Smooth muscle cell (in vitro differentiated cells): ENCODE measurements around the gene SLC11A1. TPM values are rescaled to one million over a fixed set of nuclear protein-coding genes. Genes with fewer than 3 reads are reported as not detected.

Experiments used
- DNase-seq: peaks from one replicate; lab custom pipeline; 2025; ENCODE audit not compliant: unreplicated experiment; lab: John Stamatoyannopoulos, UW
- H2AFZ ChIP-seq: fragments of 200-600 bp; sonication (generic); 2 replicates; pipeline ENCODE4 v1.6.0; 2016; ENCODE audit warnings: antibody characterized with exemption, low read depth, mild to moderate bottlenecking
- H3F3A ChIP-seq: fragments of 200-600 bp; sonication (generic); 2 replicates; pipeline ENCODE4 v1.6.0; 2017; ENCODE audit warnings: antibody characterized with exemption, low read depth
- H3K27ac ChIP-seq: fragments of 200-600 bp; sonication (generic); 2 replicates; pipeline ENCODE4 v1.5.1; 2016; ENCODE audit warnings: low read depth, mild to moderate bottlenecking
- H3K27me3 ChIP-seq: fragments of 200-600 bp; sonication (generic); 2 replicates; pipeline ENCODE4 v1.6.1; 2016; ENCODE audit warnings: low read depth, mild to moderate bottlenecking
- H3K36me3 ChIP-seq: fragments of 200-600 bp; sonication (generic); 2 replicates; pipeline ENCODE4 v1.5.1; 2016; ENCODE audit warnings: low read depth
- H3K4me1 ChIP-seq: fragments of 200-600 bp; sonication (generic); 2 replicates; pipeline ENCODE4 v1.5.1; 2016; ENCODE audit warnings: low read depth
- H3K4me2 ChIP-seq: fragments of 200-600 bp; sonication (generic); 2 replicates; pipeline ENCODE4 v1.6.0; 2016; ENCODE audit warnings: mild to moderate bottlenecking
- H3K4me3 ChIP-seq: fragments of 200-600 bp; sonication (generic); 2 replicates; pipeline ENCODE4 v1.5.1; 2016; ENCODE audit warnings: mild to moderate bottlenecking
- H3K79me2 ChIP-seq: fragments of 200-600 bp; sonication (generic); 2 replicates; pipeline ENCODE4 v1.6.0; 2016; ENCODE audit warnings: low read depth, mild to moderate bottlenecking
- H3K9ac ChIP-seq: fragments of 200-600 bp; sonication (generic); 2 replicates; pipeline ENCODE4 v1.6.0; 2016; ENCODE audit warnings: low read depth
- H3K9me3 ChIP-seq: fragments of 200-600 bp; sonication (generic); replicated peaks from 2 replicates; pipeline ENCODE4 v1.5.1; 2016; ENCODE audit warnings: low read depth
- H4K20me1 ChIP-seq: fragments of 200-600 bp; sonication (generic); 2 replicates; pipeline ENCODE4 v1.6.0; 2016; ENCODE audit warnings: low read depth
- WGBS: methylation state at CpG from one replicate; pipeline ENCODE4 v1.1.7; 2016; ENCODE audit warnings: low lambda C conversion rate; 5-methylcytosine and 5-hydroxymethylcytosine counted together
- polyA plus RNA-seq: library from polyadenylated mRNA; unstranded; fragments of >200 nt; fragmentation: Nextera tagmentation; extraction: Ambion mirVana; gene quantifications from 2 replicates; pipeline ENCODE4 v1.2.1, GENCODE V29; 2016
- total RNA-seq: library from RNA; depleted of rRNA; stranded (reverse); fragments of >200 nt; gene quantifications from 2 replicates; pipeline ENCODE4 v1.2.3, GENCODE V29; 2014
- TF ChIP-seq, protein P1 (sequence below): fragments of 200-600 bp; sonication (generic); IDR thresholded peaks from 2 replicates; pipeline ENCODE4 v1.5.1; 2017; ENCODE audit warnings: borderline replicate concordance, mild to moderate bottlenecking, antibody characterized with exemption; ENCODE audit not compliant: insufficient read depth, poor library complexity, severe bottlenecking

The SLC11A1 gene
- total and polyA plus RNA-seq, 2 experiments from 2014 or later: 0.31 to 0.38 TPM

DNA sequence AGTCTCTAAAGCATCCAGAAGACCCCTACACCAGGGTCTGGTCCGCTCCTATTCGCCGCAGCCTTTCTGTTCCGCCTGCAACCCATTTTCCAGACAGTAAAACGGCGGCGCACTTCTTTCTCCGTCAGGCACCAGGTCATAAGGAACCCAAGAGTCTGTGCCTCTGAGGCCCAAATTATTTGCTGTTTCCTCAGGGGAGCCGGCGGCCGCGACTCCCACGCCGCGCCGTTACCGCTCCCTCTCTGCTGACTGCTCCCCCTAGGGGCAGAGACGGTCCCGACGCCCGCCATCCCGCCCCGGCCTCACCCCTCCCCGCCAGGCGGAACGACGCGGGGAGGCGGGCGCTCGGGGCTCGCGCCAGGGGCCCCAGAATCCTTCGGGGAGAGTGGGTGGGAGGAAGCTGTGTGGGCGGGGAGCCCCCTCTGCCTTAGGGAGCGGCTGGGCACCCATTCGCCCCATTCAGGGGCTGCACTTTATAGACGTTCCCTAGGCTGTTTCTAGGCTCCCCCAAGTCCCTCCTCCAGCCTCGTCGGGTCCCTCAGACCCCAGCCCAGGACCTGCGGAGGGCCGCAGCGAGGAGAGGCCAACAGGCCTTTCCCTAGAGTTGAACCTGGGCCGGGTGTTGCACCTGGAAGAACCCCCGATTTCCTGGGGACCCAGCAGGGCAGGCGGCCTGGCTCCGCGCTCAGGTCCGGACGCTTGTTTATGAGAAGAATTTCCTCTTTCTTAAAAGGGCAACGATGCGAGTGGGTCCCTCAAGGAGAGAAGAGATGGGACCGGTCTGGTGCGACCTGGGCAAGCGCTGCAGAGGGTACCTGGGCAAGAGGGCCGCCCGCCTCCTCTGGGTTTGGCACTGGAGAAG is 14.0 kb downstream of the SLC11A1 start:
- peaks cover 24% of the 10 kb centered on the region for H3F3A ChIP-seq
- H3K4me3 ChIP-seq: peak overlapping the region; percentile 95
- H3K36me3 ChIP-seq: no peaks in the 10 kb centered on the region
- H3K4me2 ChIP-seq: peak overlapping the region; percentile 99
- peak overlapping the region; percentile 94 for H3K9ac ChIP-seq
- peaks cover 2% of the 10 kb centered on the region for H3K4me1 ChIP-seq
- H3K79me2 ChIP-seq: peaks cover 18% of the 10 kb centered on the region
- peak overlapping the region; percentile 98 for H3K27ac ChIP-seq
- H3K9me3 ChIP-seq: no peaks in the 10 kb centered on the region
- WGBS: 2% methylated on average over 37 of the region's 57 CpGs
- TF ChIP-seq, protein P1, sequence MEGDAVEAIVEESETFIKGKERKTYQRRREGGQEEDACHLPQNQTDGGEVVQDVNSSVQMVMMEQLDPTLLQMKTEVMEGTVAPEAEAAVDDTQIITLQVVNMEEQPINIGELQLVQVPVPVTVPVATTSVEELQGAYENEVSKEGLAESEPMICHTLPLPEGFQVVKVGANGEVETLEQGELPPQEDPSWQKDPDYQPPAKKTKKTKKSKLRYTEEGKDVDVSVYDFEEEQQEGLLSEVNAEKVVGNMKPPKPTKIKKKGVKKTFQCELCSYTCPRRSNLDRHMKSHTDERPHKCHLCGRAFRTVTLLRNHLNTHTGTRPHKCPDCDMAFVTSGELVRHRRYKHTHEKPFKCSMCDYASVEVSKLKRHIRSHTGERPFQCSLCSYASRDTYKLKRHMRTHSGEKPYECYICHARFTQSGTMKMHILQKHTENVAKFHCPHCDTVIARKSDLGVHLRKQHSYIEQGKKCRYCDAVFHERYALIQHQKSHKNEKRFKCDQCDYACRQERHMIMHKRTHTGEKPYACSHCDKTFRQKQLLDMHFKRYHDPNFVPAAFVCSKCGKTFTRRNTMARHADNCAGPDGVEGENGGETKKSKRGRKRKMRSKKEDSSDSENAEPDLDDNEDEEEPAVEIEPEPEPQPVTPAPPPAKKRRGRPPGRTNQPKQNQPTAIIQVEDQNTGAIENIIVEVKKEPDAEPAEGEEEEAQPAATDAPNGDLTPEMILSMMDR: peak; percentile 91
- peaks cover 5% of the 10 kb centered on the region for H4K20me1 ChIP-seq
- peak overlapping the region; percentile 99 for H2AFZ ChIP-seq
- peak; percentile 90 for DNase-seq
- no peaks in the 10 kb centered on the region for H3K27me3 ChIP-seq

DNA sequence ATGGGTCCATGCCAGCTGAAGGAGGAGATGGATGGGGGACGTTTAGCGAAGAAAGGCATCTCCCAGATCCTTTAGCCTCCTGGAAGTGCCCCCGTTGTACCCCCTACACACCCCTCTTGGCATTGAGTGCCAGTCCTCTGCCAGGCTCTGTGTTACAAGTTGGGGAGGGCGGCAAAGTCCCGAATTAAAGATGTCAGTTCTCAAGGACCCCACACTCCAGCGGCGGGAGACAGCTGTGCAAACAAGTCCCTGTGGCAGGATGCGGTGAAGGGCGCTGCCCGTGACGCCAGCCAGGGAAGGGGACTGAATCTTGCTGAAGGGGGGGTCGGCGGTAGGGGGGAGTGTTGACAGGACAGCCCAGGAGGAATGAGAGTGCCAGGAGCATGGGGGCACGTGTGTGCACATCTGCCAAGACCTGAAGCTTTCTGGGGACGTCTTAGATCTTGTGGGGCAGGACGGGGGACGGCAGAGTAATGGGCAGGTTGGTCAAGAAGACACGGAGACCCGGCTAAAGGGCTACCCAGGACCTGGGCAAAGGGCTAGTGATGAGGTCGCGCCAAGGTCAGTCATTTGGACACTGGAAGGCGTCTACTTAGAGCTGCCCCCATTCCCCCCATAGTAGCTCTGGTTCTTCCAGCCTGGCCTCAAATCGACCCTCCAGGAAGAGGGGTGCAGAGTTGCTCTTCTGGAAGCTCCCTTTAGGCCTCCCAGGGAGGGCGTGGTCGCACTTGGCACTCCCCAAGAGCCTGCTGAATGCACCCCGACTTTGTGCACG is 14.8 kb downstream of the SLC11A1 start:
- Histone ChIP-seq H3K4me1 (peaks cover 6% of the 10 kb centered on the region), H3K36me3 (no peaks in the 10 kb centered on the region), H4K20me1 (peaks cover 13% of the 10 kb centered on the region), H3F3A (peaks cover 24% of the 10 kb centered on the region), H3K4me2 (peak overlapping the region; percentile 99), H3K4me3 (peak overlapping the region; percentile 95), H3K9me3 (no peaks in the 10 kb centered on the region), H3K79me2 (peaks cover 27% of the 10 kb centered on the region), H3K27ac (peak overlapping the region; percentile 98), H3K27me3 (no peaks in the 10 kb centered on the region), H2AFZ (peak overlapping the region; percentile 99), H3K9ac (peak overlapping the region; percentile 94)
- WGBS: 1% methylated on average over 27 of the region's 27 CpGs
- TF ChIP-seq, protein P1: no peak
- peak; percentile 72 for DNase-seq

DNA sequence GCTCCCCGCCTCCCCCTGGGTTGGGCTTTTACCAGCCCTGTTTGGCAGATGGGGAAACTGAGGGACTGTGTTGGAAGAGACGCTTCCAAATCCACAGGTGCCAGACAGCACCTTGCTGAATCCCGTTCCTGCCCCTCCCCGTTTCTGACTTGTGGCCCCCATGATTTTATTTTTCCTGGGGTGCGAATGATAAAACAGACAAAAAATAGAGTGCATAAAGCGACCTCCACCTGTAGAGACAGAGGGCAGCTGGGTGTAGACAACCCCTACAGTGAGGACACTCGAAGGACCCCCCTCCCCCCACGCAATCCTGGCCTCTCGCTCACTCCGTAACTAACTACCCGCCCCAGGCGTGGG is 15.4 kb downstream of the SLC11A1 start:
- no peak for DNase-seq
- Histone ChIP-seq H3K27me3 (no peaks in the 10 kb centered on the region), H3K4me1 (peaks cover 6% of the 10 kb centered on the region), H4K20me1 (peaks cover 17% of the 10 kb centered on the region), H3K27ac (peak overlapping the region; percentile 98), H3K9ac (no peak overlapping the region), H3K4me2 (peak overlapping the region; percentile 99), H3K4me3 (peak overlapping the region; percentile 95), H3K79me2 (peaks cover 28% of the 10 kb centered on the region), H3K36me3 (no peaks in the 10 kb centered on the region), H2AFZ (no peak overlapping the region), H3K9me3 (no peaks in the 10 kb centered on the region), H3F3A (peaks cover 24% of the 10 kb centered on the region)
- TF ChIP-seq, protein P1: no peak
- 6% methylated on average over 12 of the region's 12 CpGs for WGBS
